GM13977 (cell line): Measurements from ENCODE around the gene CRABP2.

Source experiments
- DNase-seq: peaks from one replicate; pipeline ENCODE4 v3.0.0; 2012; ENCODE audit warnings: low spot score
- CTCF ChIP-seq: IDR thresholded peaks from 2 replicates; pipeline ENCODE4 v1.5.1; 2012; ENCODE audit warnings: mild to moderate bottlenecking, control low read depth; ENCODE audit not compliant: insufficient read depth; ENCODE audit errors: extremely low read depth, missing control alignments
- in situ Hi-C: fragments of 300-500 bp; cut with MboI; formaldehyde crosslinking; loops from one replicate; pipeline ENCODE4 v1.12.0; 2022; ENCODE audit warnings: low sequenced_read_pairs, low pct_unique_long_range_greater_than_20kb, mixed read lengths, inconsistent platforms; ENCODE audit not compliant: unreplicated experiment

The CRABP2 gene

DNA sequence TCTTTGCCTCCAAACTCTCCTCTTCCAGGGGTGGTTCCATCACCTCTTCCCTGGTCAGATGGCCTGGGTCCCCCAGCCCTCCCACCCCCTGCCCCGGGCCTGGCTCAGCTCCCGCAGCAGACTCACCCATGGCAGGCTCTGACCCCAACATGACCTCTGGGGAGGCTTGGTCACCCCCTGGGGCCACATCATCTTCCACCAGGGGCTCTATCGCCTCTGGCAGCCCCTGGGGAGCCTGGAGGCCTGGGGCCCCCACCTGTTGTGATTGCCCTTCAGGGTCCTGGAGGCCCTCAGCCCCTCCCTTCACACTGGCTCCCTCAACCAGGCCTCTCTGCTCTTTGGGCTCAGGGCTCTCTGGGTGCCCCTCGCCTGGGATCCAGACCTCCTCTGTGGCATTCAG lies 34.6 kb downstream of the CRABP2 start:
- no peak for TF ChIP-seq CTCF
- in situ Hi-C loops = no loop called here
- no peak for DNase-seq

DNA sequence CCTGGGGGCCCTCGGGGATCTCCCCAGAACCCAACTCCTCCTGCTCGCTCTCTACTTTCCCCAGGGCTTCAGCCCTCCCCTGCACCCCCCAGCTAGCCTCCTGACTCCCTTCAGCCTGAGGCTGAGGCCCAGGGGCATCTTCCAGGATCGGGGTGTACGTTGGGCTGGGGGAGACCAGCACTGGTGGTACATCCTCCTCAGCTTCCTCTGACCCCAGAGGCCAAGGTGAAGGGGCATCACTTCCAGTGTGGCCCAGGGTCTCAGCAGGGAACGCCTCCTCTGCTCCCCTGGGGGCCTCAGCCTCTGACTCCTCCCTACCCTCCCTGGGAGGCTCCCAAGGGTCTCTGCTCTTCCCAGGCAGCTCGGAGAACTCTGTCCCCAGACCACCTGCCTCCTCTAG lies 35.0 kb downstream of the CRABP2 start:
- no peak for TF ChIP-seq CTCF
- no peak for DNase-seq
- in situ Hi-C loops = no loop called here

DNA sequence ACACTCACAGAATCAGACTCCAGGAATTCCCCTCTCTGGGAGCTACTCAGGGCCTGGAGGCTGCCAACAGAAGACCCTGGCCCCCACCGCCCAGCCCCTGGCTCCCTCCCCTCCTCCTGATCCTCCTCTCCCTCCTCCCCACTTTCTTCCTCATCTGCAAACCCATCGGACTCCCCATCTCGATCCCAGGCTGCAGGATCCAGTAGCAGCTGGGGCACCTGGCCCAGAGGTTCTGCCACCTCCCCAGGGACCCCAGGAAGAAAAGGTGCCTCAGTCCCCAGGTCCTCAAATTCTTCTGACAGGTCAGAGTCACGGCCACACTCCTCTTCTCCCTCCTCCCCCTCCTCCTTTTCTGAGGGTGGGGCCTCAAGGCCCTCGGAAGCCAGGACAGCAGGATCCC lies 35.6 kb downstream of the CRABP2 start:
- in situ Hi-C loops = no loop called here
- DNase-seq = no peak
- no peak for TF ChIP-seq CTCF

DNA sequence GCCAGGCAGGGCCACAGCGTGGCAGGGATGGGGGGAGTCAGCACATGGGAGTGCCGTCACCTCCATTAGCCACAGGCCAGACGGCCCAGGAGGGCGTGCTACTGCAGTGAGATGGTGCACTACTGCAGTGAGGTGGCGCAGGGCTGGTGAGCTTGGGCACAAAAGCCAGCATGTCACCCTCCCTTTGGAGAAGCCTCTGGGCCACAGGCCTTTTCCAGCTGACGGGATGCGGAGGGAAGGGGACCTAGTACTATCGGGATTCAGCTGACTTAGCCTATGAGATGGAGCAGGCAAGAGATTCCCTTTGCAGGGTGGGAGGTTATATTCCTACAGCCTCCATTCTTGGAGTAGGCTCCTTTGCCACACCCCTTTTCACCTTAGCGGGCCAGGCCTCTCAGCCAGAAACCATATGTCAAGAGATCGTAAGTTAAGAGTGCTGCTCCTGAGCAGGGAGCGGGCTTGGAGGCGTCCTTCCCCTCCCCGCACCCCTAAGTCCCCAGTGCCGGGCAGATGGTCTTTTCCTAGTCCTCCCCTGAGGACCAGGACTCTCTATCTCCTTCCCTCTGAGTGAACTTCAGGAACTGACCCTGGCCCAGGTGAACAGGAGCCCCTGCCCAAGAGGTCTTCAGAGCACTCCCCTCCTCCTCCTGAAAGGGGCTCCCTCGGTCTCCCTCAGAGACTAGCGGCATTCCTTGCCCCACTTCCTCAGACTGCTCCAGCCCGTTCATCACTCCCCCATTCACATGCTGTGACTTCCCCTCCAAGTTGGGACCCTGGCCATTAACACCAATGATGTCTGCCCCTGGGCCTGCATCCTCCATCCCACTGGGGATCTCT lies 36.4 kb downstream of the CRABP2 start:
- in situ Hi-C loops = no loop called here
- no peak for TF ChIP-seq CTCF
- DNase-seq = no peak

- in situ Hi-C loops = no loop called here
- no peak for DNase-seq
- no peak for TF ChIP-seq CTCF
Measured at GRCh38 chr1:156667968-156668709, 37.2 kb downstream of the CRABP2 start.

GRCh38 chr1:156667610-156667967 lies 37.8 kb downstream of the CRABP2 start:
- in situ Hi-C loops = no loop called here

More at GRCh38 chr1:156667610-156667967, 37.8 kb downstream of the CRABP2 start:
- DNase-seq = no peak
- no peak for TF ChIP-seq CTCF
